ENCODE results near the gene RNPS1. TPM values are rescaled to one million over a fixed set of nuclear protein-coding genes. Genes with fewer than 3 reads are reported as not detected.

The RNPS1 gene
- total and polyA plus RNA-seq, 9 of the 15 experiments (the other 6 are each of a cell fraction or from before 2014, with no cell fraction given), result 44.9 to 338 (median 202) TPM

GRCh38 chr16:2299915-2300192 is 31.9 kb upstream of the RNPS1 start (continued):
- TF ChIP-seq CHD7 (IDR thresholded peaks at IDR 0.05; ENCODE audit: low read depth, low read length), result no peak
- no peak for TF ChIP-seq BCOR (IDR thresholded peaks at IDR 0.05)
- no peak for TF ChIP-seq ZNF699 (CRISPR knock-in tag; IDR thresholded peaks at IDR 0.05; ENCODE audit: insufficient replicate concordance)
- no peak for TF ChIP-seq PPARD (CRISPR knock-in tag; IDR thresholded peaks at IDR 0.05)
- TF ChIP-seq THRA (IDR thresholded peaks at IDR 0.05), result no peak
- TF ChIP-seq ZNF124 (CRISPR knock-in tag; IDR thresholded peaks at IDR 0.05), result no peak
- no peak for TF ChIP-seq SAP30 (IDR thresholded peaks at IDR 0.05; ENCODE audit: borderline replicate concordance, insufficient read depth, low read depth, low read length, poor library complexity, severe bottlenecking)

Data from K562 (cell line).